GM12801 (cell line): ENCODE data around the gene PHF23.

Experiments
- TF ChIP-seq, protein P1 (sequence below): IDR thresholded peaks from one replicate; pipeline ENCODE4 v1.5.1; 2011; ENCODE audit warnings: control low read depth; ENCODE audit not compliant: insufficient read length; ENCODE audit errors: extremely low read depth

The PHF23 gene

GRCh38 chr17:7281074-7281952 is 42.1 kb upstream of the PHF23 start, which contains the start of gene SLC2A4:
Gene SLC2A4, plus strand, starts transcription at chr17:7281718. Its CDS starts 217 bp downstream, at chr17:7281935.
- TF ChIP-seq, protein P1, sequence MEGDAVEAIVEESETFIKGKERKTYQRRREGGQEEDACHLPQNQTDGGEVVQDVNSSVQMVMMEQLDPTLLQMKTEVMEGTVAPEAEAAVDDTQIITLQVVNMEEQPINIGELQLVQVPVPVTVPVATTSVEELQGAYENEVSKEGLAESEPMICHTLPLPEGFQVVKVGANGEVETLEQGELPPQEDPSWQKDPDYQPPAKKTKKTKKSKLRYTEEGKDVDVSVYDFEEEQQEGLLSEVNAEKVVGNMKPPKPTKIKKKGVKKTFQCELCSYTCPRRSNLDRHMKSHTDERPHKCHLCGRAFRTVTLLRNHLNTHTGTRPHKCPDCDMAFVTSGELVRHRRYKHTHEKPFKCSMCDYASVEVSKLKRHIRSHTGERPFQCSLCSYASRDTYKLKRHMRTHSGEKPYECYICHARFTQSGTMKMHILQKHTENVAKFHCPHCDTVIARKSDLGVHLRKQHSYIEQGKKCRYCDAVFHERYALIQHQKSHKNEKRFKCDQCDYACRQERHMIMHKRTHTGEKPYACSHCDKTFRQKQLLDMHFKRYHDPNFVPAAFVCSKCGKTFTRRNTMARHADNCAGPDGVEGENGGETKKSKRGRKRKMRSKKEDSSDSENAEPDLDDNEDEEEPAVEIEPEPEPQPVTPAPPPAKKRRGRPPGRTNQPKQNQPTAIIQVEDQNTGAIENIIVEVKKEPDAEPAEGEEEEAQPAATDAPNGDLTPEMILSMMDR, result no peak

DNA sequence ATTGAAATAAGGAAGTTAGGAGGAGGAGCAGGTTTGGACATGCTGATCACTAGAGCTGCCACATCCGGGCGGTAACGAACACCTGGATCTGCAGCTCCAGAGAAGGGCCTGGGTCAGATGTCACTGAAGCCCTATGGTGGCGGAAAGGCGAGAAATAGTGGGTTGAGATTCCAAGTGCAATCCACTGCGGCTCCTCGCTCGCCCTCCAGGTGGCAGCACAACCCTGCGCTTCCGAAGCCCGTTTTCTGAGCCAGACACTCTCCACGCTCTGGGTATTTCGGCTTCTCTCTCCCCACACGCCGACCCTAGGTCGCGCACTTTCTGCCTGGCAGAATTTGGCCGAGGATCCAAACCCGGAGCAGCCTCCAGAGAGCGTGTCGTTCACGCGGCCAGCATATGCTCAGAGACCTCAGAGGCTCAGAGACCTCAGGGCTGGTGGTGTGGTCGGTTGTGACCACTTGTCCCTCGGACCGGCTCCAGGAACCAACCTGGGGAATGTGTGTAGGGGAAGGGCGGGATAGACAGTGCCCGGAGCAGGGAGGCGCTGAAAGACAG is 41.3 kb upstream of the PHF23 start:
- TF ChIP-seq, protein P1, result no peak

- TF ChIP-seq, protein P1, result no peak
Measured at GRCh38 chr17:7279448-7279847, 40.2 kb upstream of the PHF23 start.

DNA sequence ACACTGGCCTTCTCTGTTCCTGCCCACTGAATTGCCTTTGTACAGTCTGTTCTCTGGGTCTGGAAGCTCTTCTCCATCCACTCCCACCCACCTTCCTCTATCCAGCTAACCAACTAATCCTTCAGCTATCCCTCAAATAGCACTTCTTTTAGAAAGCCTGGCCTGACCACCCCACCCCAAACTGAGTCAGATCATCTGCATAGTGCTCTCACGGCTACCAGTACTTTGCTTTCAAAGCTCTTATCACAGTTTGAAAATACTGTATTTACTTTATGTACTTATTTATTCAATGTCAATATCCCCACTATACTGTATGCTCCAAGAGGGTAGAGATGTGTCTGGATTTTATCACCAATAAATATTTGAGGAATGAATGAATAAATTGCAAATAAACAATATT is 27.5 kb upstream of the PHF23 start:
- TF ChIP-seq, protein P1, result no peak

DNA sequence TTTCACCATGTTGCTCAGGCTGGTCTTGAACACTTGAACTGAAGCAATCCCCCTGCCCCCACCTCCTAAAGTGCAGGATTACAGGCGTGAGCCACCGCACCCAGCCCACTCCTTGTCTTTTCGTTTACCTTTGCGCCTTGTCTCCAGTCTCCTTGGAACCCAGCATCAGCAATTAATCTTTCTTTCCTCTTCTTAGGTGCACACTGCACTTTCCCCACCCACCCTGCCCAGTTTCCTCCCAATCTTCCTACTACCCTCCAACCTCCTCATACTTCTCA is 24.5 kb upstream of the PHF23 start:
- TF ChIP-seq, protein P1, result no peak

DNA sequence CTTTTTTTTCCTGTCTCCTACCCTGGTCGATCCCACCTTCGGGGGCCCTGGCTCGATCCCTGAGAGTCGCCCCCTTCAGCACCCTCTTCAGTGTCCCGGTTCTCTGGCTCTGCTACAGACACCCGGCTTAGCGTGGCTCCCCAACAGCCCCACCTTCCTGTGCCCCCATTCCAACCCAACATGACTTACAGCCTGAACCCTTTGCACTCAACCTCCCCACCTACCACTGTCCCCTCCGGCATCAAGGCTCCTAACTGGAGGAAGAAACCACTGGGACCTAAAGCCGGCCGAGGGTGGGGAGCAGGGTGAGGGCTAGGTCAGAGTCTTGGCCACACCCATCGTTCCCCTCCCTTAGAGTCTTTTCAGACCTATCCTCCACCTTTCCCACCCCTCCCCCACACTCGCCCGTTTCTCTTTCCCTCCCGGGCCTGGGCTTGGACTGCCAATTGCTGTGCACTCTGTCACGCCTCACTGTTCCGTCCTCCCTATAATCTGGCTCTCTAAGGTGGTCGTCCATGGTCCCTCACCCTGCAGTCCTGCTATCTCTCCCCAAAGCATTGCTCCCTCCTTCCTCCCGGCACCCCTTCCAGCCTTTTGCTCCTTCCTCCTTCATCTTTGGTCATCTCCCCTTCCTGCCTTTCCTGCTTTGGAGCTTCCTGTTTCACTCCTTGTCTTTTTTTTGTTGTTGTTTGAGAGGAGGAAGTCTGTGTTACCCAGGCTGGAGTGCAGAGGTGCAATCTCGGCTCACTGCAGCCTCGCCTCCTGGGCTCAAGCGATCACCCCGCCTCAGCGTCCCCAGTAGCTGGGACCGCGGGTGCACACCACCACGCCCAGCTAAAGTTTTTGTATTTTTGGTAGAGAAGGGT is 23.9 kb upstream of the PHF23 start:
- TF ChIP-seq, protein P1, result no peak
